ENCODE results near the gene TMEM161A.
"Not testable (repeated sequence)": the region's sequence is repeated elsewhere in the genome, so short reads cannot be mapped to it uniquely, and the experiment has no call there.

TMEM161A gene

GRCh38 chr19:19151418-19151817 is 13.1 kb upstream of the TMEM161A start:
- Mint-ChIP-seq H3K36me3 (ENCODE audit: low read depth) (peaks cover 6% of the 10 kb centered on the region), H3K27me3 (ENCODE audit: low read depth) (no peaks in the 10 kb centered on the region), H3K4me1 (no peaks in the 10 kb centered on the region), H3K9me3 (no peaks in the 10 kb centered on the region), H3K27ac (no peak overlapping the region), H3K4me3 (no peak overlapping the region)
- no peak for TF ChIP-seq CTCF (IDR thresholded peaks at IDR 0.05; ENCODE audit: unreplicated experiment in 3 of 3)

GRCh38 chr19:19149435-19149834 is 11.2 kb upstream of the TMEM161A start:
- Mint-ChIP-seq H3K27me3 (ENCODE audit: low read depth) (no peaks in the 10 kb centered on the region), H3K36me3 (ENCODE audit: low read depth) (no peaks in the 10 kb centered on the region), H3K4me1 (no peaks in the 10 kb centered on the region), H3K27ac (no peak overlapping the region), H3K9me3 (no peaks in the 10 kb centered on the region), H3K4me3 (no peak overlapping the region)
- TF ChIP-seq CTCF (IDR thresholded peaks at IDR 0.05; ENCODE audit: unreplicated experiment in 3 of 3) = no peak

GRCh38 chr19:19148504-19148903 is 10.2 kb upstream of the TMEM161A start:
- H3K27me3 Mint-ChIP-seq (ENCODE audit: low read depth); H3K4me1 Mint-ChIP-seq; H3K36me3 Mint-ChIP-seq (ENCODE audit: low read depth); H3K4me3 Mint-ChIP-seq; H3K27ac Mint-ChIP-seq; H3K9me3 Mint-ChIP-seq: not testable (repeated sequence)

GRCh38 chr19:19147344-19147743 is 9.1 kb upstream of the TMEM161A start:
- no peak overlapping the region for H3K27ac Mint-ChIP-seq
- no peak overlapping the region for H3K4me3 Mint-ChIP-seq
- peaks cover 5% of the 10 kb centered on the region for H3K27me3 Mint-ChIP-seq (ENCODE audit: low read depth)
- H3K36me3 Mint-ChIP-seq (ENCODE audit: low read depth) = no peaks in the 10 kb centered on the region
- TF ChIP-seq CTCF (IDR thresholded peaks at IDR 0.05; ENCODE audit: unreplicated experiment in 3 of 3) = no peak
- no peaks in the 10 kb centered on the region for H3K4me1 Mint-ChIP-seq
- no peaks in the 10 kb centered on the region for H3K9me3 Mint-ChIP-seq

DNA sequence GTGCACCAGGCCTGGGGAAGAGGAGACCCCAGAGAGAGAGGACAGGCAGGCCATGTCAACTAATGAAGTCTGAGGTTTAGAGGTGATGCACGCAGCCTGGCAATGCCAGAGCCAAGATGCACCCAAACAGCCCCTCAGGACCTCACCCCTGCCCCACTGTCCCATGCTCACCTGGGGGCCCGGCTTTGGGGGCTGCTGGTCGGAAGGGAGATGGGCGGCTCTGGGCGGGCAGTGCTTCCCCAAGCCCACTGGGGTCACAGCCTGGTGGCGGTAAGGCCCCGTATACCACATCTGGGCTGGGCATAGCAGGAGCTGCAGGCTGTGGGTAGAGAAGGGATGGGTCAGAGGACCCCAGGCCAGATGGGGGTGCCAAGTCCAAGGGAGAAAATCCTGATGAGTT is 8.6 kb upstream of the TMEM161A start:
- Mint-ChIP-seq H3K27me3 (ENCODE audit: low read depth) (peaks cover 6% of the 10 kb centered on the region), H3K4me1 (no peaks in the 10 kb centered on the region), H3K36me3 (ENCODE audit: low read depth) (no peaks in the 10 kb centered on the region), H3K9me3 (no peaks in the 10 kb centered on the region), H3K4me3 (no peak overlapping the region), H3K27ac (no peak overlapping the region)
- TF ChIP-seq CTCF (IDR thresholded peaks at IDR 0.05; ENCODE audit: unreplicated experiment in 3 of 3) = no peak

GRCh38 chr19:19145684-19146608 is 7.7 kb upstream of the TMEM161A start:
- Mint-ChIP-seq H3K9me3 (no peaks in the 10 kb centered on the region), H3K36me3 (ENCODE audit: low read depth) (no peaks in the 10 kb centered on the region), H3K27me3 (ENCODE audit: low read depth) (peaks cover 6% of the 10 kb centered on the region), H3K27ac (no peak overlapping the region), H3K4me1 (no peaks in the 10 kb centered on the region), H3K4me3 (no peak overlapping the region)
- TF ChIP-seq CTCF (IDR thresholded peaks at IDR 0.05; ENCODE audit: unreplicated experiment in 3 of 3) = peak; percentile 88 to 94 (median 90)
